Fibroblast of pulmonary artery (primary cell): ENCODE data around the gene PLPPR1.

ENCODE experiments used
- DNase-seq: peaks from one replicate; pipeline ENCODE4 v3.0.0-alpha.2; 2010; ENCODE audit warnings: low read depth
- H3K4me3 ChIP-seq: replicated peaks from 2 replicates; pipeline ENCODE4 v1.5.1; 2011; ENCODE audit warnings: low read depth, mild to moderate bottlenecking, control low read depth, low read length, moderate library complexity
- CTCF ChIP-seq: IDR thresholded peaks from 2 replicates; pipeline ENCODE4 v1.5.1; 2011; ENCODE audit warnings: mild to moderate bottlenecking, control low read depth, low read length, inconsistent platforms; ENCODE audit errors: missing control alignments

PLPPR1 gene

GRCh38 chr9:101131326-101131725 is 102.8 kb downstream of the PLPPR1 start:
- no peak for DNase-seq
- no peak overlapping the region for H3K4me3 ChIP-seq
- no peak for TF ChIP-seq CTCF

- DNase-seq = no peak
- TF ChIP-seq CTCF = no peak
- H3K4me3 ChIP-seq = no peak overlapping the region
These were observed 104.3 kb downstream of the PLPPR1 start for GRCh38 chr9:101132801-101133200.

- DNase-seq = no peak
- no peak overlapping the region for H3K4me3 ChIP-seq
- no peak for TF ChIP-seq CTCF
These were observed 110.0 kb downstream of the PLPPR1 start for GRCh38 chr9:101138509-101138908.

DNA sequence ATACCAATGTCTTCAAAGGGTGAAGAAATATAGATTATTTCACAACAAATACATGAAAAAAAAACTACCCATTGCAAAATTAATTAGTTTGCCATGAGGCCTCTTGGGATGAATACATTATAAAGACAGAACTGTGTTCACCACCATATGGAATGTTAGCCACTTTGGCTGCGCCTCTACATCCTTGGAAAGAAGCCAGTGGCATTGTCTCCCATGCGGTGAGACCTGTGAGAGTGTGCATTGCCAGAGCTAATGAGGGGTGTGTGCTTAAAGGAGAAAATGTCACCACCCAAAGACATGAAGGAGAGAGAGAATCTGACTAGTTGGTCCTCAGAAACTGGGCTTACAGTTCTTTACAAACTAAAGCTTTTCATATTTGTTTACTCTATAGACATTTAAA is 110.6 kb downstream of the PLPPR1 start:
- no peak for DNase-seq
- no peak overlapping the region for H3K4me3 ChIP-seq
- no peak for TF ChIP-seq CTCF

GRCh38 chr9:101140764-101141163 is 112.2 kb downstream of the PLPPR1 start:
- no peak for DNase-seq
- no peak overlapping the region for H3K4me3 ChIP-seq
- TF ChIP-seq CTCF = no peak

- no peak for TF ChIP-seq CTCF
- no peak overlapping the region for H3K4me3 ChIP-seq
- no peak for DNase-seq
These were observed 118.0 kb downstream of the PLPPR1 start for GRCh38 chr9:101146508-101146907.

- no peak for TF ChIP-seq CTCF
- H3K4me3 ChIP-seq = no peak overlapping the region
- no peak for DNase-seq
These were observed 119.8 kb downstream of the PLPPR1 start for GRCh38 chr9:101148344-101148743.
